Measurements from ENCODE around the gene ZNHIT1.
A peak's percentile ranks its signal among the peaks of the same experiment; 100 is the strongest.
"Not testable (repeated sequence)": the region's sequence is repeated elsewhere in the genome, so short reads cannot be mapped to it uniquely, and the experiment has no call there.

ZNHIT1 gene

GRCh38 chr7:101241443-101242349 is 23.7 kb downstream of the ZNHIT1 start:
- no peak for DNase-seq (ENCODE audit: low read depth)

GRCh38 chr7:101243646-101244374 is 25.8 kb downstream of the ZNHIT1 start:
- no peak for DNase-seq (ENCODE audit: low read depth)

DNA sequence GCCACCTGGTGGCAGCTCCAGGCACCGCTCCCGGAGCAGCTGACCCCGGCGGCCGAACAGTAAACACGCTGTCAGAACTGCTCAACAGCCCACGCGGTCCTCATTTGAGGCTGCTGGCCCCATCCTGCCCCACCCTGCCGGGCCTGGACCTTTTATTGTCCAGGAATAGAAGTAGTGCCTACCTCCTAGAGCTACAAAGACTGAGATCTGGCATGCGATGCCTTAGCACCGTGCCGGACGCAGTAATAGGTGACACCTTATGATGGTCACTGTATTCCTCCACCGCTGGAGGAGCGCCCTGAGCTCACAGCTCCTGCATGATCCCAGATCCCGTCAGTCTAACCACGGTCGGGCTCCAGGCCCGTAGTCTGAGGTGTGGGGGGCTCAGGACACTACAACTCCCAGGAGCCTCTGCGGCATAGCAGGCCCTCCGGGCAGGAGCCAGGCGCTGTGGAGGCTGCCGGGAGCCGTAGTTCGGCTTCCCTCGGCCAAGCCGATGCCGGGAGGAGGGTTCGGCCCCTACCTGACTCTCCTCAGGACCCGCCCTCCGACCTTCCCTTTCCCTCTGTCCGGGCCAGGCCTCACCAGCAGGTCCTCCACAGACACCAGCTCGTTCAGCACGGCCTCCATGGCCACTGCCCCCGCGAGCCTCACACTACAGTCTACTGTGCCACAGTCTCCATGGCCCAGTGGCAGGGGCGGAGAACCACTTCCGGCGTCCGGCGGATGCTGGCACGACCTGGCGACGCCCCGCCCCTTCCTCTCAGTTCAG is 26.6 kb downstream of the ZNHIT1 start, which contains the start of gene FIS1:
FIS1 (minus strand) TSS at position 707 of the 772 bp plus-strand sequence; CDS start at position 630, 77 bp downstream.
- DNase-seq (ENCODE audit: low read depth) = peak; percentile 51

DNA sequence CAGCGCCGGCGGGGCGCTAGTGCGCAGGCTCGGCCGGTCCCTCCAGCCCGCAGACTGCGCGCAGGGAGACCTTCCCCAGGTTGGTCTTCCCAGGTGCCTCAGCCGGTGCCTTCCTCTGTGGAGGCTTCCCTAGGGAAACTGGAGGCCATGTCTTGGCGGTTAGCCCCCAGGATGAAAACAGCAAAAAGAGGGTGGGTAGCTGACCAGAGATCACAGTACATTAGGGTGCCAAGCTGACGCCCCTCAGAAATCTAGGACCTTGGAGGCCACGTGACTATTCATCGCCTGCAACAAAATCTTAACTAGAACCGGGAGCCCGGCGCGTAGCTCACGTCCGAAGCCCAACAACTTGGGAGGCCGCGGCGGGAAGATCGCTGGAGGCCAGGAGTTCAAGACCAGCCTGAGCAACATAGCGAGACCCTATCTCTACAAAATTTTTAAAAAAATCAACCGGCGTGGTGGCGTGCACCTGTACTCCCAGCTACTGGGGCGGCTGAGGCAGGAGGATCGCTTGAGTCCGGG is 27.2 kb downstream of the ZNHIT1 start:
- no peak for DNase-seq (ENCODE audit: low read depth)

GRCh38 chr7:101248276-101248675 is 30.3 kb downstream of the ZNHIT1 start:
- no peak for DNase-seq (ENCODE audit: low read depth)

DNA sequence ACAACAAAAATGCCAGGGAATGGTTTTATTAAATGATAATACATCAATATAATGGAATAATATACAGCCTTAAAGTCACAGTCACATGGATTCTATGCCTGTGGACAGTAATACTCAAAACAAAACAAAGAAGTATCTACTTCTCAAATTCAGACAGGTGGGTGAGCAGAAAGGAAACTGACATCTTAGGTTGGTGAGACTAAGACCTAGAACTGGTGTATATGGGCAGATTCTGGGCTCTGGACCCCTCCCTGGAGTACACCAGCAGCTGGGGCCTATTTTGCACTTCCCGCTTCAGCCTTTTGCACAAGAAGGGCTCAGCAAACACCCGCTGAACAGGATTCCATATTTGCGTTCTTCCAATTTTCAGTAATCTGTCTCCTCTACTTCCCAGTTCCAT is 32.4 kb downstream of the ZNHIT1 start:
- DNase-seq (ENCODE audit: low read depth) = no peak

- DNase-seq (ENCODE audit: low read depth) = peak; percentile 91
Measured at GRCh38 chr7:101251871-101252659, 34.1 kb downstream of the ZNHIT1 start.

GRCh38 chr7:101253199-101253598 is 35.2 kb downstream of the ZNHIT1 start:
- not testable (repeated sequence) for DNase-seq (ENCODE audit: low read depth)

DNA sequence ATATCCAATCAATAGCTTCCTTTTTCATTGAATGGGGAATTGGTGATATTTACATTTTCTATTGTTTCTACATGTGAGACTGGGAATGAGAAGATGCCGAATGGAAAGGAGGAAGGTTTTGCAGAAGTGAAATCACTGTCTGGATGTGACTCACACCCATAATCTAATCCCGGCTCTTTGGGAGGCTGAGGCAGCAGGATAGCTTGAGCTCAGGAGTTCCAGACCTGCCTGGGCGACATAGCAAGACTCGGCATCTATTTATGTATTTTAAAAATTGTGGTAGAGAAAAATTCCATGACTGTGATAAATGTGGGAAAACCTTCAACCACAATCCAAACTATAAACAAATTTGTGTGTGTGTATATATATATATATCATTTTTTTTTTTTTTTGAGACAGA is 37.8 kb downstream of the ZNHIT1 start:
- no peak for DNase-seq (ENCODE audit: low read depth)

- DNase-seq (ENCODE audit: low read depth) = peak; percentile 73
Measured at GRCh38 chr7:101258243-101258731, 40.3 kb downstream of the ZNHIT1 start.

DNA sequence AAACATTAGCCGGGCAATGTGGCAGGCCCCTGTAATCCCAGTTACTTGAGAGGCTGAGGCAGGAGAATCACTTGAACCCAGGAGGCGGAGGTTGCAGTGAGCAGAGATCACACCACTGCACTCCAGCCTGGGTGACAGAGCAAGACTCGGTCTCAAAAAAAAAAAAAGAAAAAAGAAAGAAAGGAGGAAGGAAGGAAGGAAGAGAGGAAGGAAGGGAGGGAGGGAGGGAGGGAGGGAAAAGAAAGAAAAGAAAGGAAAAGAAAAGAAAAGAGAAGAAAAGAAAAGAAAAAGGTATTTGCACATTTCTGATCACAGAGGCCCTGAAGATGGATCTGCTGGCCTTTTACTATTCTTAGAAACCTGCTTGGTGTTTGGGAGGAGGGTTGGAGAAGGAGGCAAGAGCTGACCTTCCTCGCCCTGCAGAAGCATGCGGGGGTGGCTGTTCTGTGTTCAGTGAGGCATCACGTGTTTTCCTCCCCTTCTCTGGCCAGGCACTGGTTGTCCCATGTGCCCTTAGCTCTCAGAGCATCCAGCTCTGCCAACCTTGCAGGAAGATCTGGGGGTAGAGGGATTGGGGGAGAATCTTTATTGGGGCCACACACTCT is 46.2 kb downstream of the ZNHIT1 start:
- DNase-seq (ENCODE audit: low read depth) = not testable (repeated sequence)

DNA sequence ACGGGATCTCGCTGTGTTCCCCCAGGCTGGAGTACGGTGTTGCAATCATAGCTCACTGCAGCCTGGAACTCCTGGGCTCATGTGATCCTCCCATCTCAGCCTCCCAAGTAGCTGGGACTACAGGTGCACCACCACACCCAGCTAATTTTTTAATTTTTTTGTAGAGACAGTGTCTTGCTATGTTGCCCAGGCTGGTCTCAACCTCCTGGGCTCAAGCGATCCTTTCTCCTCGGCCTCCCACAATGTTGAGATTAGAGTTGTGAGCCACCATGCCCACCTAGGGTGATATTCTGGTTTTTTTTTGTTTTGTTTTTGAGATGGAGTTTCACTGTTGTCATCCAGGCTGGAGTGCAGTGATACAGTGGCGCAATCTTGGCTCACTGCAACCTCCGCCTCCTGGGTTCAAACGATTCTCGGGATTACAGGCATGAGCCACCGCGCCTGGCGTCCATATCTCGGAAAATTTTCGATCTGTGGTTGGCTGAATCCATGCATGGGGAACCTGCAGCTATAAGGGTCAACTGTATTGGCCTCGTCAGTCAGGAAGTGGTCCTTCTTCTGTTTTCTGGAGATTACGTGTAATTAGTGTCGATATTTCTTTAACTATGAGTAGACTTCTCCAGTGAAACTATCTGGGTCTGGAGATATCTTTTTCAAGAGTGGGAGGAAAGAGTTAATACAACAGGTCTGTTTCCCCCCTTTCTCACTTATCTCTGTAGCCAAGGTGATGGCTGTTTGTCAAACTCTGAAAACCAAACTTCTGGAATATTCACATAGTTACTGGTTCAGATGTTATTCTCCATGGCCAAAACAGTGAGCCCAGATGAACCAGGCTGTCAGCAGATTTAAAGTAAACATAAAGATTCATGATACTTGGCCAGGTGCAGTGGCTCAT is 47.9 kb downstream of the ZNHIT1 start:
- no peak for DNase-seq (ENCODE audit: low read depth)

- no peak for DNase-seq (ENCODE audit: low read depth)
Measured at GRCh38 chr7:101269664-101270063, 51.7 kb downstream of the ZNHIT1 start.

- DNase-seq (ENCODE audit: low read depth) = no peak
Measured at GRCh38 chr7:101271021-101271420, 53.1 kb downstream of the ZNHIT1 start.

DNA sequence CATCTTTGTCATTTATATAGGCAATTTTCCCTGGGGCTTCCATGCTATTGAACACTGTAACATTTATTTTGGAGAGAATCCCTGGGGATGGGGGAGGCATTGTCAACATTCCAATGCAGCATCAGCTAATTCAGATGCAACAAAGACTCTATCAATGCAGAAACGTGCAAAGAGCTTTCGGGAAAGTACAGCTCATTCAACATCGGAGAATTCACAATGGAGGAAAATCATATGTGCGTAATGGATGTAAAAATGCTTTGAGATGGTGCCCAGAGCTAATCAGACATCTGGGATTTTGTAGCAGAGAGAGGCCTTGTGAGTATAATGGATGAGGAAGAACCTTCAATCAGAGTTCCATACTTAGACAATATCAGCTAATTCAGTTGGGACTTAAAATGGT is 55.2 kb downstream of the ZNHIT1 start:
- no peak for DNase-seq (ENCODE audit: low read depth)
